HL-60/S4 treated with phorbol 12-myristate 13-acetate at 8.2 ng/mL for 4 days and 3 days (cell line): ENCODE data around the gene NOL4L.

Experiments
- in situ Hi-C: fragments of 300-500 bp; cut with MboI; formaldehyde crosslinking; loops from 2 replicates; pipeline ENCODE4 v1.15.0; 2022; ENCODE audit warnings: low sequenced_read_pairs

NOL4L gene

GRCh38 chr20:32488066-32488838 lies 96.9 kb downstream of the NOL4L start:
- in situ Hi-C loops: no loop called here

DNA sequence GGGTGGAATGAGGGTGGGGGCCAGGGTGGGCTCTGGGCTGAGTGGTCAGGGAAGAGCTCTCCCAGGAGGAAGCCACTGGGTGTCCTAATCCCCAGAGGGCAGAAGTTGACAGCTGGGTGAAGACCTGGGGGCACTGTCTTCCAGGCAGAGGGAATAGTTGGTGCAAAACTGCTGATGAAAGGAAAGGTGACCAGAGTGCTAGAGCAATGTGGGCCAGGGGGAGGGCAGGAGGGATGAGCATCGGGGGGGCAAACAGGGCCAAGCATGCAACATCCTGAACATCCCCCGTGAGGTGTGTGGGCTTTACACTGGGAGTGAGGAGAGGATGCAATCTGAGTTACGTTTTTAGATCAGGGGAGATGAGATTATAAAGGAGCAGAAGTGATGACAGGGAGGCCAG lies 97.8 kb downstream of the NOL4L start:
- in situ Hi-C loops: no loop called here

DNA sequence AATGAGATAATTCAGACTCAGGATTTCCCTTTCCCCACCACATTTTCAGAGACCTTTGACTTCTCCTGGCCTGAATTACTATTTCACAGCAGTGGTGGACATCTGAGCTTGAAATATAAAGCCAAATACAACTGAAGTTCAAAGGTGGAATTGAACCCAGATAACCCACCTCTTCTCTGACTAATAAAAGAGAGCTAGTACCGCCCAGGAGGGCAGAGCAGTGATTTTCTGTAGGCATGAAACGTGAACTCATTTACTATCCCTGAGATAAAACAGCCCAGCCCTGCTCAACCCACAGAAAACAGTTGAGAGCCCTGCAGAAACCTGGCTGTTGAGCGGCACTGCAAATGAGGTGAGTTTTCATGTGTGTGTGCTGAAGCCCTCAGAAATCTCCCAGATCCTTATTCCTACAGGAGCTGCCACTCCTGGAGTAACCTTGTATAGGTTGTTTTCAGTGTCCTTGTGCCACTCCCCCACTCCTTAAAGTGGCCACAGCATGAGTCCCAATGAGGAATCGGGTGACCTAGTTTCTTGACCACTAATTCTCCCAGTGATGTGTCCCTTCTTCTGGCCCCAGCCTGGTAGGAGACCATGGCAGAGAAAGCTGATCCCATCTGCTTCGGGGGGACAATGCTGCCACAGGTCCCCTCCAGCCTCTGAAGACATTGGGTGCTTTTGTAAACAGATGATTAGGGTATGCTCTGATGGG lies 99.2 kb downstream of the NOL4L start:
- in situ Hi-C loops: no loop called here

- in situ Hi-C loops: no loop called here
These were observed 100.0 kb downstream of the NOL4L start for GRCh38 chr20:32484958-32485769.

DNA sequence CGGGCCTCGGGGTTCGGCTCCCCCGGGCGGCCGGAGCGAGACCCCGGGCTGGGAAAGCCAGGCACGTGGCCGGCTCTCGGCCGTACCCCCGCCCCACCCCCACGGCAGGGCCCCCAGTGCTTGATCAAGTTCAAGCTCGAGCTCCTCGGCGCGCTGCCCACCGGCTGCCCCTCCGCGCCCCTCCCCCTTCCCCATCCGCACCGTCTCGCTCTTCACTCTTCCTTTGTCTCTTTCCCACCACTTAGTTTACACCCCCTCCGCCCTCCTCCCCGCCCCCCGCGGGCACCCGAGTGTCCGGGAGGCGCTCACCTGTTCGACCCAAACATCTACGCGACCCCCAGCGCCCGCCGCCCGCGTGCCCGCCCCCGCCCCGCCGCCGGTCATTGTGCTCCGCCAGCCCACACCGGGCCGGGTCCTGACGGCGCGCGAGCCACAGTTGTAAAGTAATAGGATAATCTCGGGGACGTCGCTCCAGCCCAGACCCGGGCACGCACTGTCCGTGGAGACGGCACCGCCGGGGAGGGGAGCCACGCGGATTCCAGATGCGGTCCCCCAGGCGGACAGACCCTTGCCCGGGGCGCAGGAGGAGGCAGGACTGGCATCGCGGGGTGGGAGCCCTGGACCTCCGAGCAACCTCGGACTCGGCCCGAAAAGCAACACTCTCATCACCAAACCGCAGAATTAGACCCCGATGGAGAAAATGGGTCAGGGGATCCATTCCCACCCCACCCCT lies 100.7 kb downstream of the NOL4L start:
- in situ Hi-C loops: no loop called here

DNA sequence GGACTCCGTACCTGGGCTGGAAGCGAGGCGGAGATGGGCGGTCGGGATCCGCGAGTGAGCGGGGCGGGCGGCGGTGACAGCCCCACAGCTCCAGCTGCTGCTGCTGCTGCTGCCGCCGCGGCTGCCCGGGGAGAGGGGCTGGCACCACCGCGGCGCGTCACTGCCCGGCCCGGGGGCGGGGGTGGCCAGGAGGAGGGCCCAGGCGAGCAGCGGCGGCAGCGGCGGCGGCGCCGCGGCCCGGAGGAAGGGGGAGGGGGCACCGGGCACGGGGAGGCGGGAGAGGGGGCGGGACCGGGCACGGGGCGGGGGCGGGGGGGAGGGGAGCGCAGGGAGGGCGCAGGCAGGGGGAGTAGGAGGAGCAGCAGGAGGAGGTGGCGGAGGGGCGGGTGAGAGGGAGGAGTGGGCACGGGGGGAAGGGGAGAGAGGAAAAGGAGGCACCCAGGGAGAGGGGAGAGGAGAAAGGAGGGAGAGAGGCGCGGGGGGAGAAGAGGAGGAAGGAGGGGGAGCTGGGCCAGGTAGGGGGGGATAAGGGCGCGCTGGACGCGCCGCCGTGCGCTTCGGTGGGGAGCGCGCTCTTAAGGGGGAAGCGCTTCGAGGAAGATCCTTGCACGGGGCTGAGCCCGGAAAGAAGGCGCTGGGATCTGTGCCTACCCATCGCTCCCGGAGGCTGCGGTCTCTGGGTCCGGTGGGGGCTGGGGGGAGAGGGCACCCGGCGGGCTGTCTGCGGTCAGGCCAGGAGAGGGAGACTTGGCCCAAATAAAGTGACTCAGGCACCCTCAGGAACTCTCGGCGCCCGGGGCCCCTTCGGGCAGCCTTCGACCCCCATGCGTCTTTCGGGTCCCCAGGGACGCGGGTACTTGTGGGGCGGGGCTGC lies 101.5 kb downstream of the NOL4L start:
- in situ Hi-C loops: no loop called here

DNA sequence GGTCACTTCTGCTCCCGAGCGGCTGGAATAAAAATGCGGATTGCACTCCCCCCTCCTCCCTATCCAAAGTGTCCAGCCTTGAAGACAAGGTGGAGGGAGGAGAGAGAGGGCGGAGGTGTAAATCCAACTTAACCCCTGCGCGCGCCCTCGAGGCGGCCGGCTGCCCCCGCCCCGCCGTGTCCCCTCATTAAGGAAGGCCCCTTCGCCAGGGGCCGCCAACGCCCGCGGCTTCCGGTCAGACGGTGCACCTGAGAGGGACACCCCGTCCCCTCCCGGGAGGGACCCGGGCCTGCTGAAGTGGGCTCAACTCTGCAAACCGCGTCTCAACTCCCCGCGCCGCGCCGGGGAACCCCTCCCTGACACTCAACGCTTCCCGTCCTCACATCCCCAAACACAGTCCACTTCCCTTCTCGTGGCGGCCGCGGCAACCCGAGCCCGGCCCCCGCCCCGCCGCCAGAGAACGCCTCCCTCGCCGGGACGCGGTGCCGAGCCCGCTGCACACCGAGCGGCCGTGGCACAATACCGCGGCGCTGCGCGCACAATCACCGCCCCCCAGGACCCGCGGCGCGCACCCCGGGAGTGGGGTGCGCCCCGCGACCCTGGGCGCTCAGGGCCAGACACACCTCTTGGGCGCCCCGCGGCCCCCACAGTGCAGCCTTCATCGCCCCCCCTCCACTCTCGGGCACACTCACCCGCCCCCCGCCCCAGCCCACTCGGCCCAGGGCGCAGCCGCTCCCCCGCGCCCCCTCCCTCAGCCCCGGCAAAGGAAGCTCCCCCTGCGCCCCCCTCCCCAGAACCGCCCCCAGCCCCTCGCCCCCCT lies 102.5 kb downstream of the NOL4L start:
- in situ Hi-C loops: no loop called here

DNA sequence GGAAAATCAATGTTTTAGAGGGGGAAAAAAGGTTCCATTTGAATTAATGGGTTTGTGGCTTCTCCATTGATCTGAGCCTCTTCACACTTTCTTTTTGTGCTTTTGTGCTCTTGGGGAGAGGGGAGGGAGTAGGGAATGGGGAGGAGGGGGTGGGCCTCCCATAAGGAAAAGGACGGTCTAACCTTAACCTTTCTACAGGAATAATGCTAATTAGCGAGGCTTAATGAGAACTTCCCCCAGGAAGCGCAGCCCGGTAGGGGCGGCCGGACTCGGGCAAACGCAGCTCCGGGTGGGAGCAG lies 103.0 kb downstream of the NOL4L start:
- in situ Hi-C loops: no loop called here

DNA sequence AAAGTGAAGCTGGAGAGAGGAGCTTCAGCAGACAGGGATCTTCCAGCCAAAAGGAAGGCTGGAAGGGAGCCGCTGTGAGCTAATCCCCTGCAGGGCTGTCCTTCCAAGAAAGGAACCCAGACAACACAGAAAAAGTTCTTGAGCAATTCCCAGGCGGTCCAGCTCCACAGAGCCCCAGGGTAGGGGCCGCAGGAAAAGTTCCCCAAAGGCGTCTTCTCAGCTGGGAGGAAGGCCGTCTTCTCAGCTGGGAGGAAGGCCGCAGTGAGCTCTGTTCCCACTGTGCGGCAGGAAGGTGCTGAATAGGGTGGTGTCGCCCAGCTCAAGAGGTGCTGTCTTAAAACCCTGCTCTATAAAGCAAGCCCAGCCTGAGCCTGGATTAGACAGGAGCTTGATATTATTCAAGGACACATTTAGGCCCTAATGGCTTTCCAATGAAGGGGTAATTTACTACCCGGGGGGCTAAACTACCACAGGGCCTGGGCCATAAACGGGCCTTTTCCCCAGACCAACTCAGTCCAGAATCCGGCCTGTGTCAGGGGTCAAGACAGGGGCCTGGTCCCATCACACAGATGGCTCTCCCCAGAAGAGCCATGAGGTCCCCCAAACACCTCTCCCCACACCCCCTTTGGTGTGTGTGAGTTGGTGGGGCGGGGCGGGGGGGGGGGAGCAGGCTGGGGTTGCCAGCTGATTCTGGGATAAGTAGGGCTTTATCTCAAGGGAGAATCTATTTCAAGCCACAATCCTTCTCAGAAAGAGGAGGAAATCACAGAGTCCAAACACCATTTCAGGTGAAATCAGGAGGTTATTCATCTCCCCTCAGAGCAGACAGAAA lies 103.6 kb downstream of the NOL4L start:
- in situ Hi-C loops: no loop called here

DNA sequence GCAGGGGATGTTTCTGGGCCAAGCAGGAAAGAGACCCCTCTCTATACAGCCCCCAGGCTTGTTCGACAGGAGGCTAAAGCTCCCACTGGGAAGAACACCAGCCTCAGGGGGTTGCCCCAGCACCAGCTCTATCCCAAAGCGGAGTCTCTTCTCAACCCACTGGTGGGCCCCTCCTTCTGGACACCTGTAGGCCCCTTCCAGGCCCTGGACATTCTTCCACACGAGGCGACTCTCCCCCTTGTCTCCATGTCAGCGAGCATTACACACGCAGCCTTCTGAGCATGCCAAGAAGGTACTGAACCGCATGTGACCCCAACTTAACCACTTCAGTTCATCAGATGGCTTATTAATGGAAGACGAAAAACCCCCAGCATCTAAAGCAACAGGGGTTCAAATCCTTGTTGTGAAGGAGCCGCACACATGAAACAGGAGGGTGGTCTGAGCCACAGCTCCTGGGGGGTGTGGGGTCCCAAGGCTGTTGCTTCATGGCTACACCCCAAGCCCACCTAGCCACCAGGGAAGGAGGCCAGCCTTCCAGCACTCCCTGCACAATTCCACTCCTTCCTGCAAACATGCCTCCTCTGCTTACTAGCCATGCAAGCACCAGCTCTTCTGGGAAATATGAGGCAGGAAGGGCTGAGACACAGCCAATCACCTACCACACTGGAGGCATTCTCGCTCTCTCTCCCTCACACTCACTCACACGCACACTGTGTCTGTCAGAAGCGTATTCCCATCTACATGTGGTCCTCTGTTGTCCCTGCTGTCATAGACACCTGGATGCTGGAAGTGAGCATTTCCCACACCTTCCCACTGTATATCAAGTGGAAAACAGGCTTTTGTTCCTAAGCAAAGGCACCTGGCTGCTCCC lies 104.5 kb downstream of the NOL4L start:
- in situ Hi-C loops: no loop called here

DNA sequence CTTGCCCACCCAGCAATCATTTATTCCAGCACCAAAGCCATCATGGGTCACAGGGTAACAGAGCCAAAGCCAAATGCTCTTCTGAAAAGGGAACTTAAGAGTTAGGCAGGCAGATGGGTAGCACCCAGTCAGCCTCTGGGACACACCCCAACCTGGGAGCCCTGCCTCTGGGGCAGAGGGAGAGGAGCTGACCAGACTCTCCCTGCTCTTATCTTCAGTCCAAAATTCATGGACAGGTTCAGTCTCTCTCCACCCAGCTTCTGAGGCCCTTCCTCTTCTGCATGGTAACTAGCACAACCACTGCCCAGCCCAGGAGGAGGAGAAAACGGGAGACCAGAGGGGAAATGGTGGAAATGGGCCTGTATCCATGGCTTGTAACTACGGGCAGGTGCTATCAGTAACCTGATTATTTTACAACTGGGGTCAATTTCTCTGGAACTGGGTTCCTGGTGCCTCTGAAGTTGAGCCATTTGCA lies 105.4 kb downstream of the NOL4L start:
- in situ Hi-C loops: no loop called here

DNA sequence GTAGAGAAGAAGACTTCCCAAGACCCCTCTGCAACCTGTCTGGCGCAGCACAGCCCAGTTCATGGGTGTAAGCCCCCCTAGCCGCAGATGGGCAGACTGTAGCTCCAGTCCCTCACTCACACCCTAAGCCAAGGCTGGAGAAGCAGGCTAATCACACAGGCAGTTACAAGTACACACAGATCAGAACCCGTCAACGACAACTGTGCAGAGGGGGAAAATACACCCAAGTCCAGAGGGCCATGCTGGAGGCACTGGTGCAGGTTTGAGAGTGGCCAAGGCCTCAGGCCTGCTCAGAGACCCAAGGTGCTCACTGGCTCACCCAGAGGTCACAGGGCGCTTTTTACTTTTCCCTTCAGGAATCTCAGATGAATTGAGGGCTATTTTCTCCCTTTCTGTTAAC lies 106.1 kb downstream of the NOL4L start:
- in situ Hi-C loops: no loop called here

GRCh38 chr20:32478576-32478975 lies 106.6 kb downstream of the NOL4L start:
- in situ Hi-C loops: no loop called here

GRCh38 chr20:32477594-32478512 lies 107.3 kb downstream of the NOL4L start:
- in situ Hi-C loops: no loop called here

DNA sequence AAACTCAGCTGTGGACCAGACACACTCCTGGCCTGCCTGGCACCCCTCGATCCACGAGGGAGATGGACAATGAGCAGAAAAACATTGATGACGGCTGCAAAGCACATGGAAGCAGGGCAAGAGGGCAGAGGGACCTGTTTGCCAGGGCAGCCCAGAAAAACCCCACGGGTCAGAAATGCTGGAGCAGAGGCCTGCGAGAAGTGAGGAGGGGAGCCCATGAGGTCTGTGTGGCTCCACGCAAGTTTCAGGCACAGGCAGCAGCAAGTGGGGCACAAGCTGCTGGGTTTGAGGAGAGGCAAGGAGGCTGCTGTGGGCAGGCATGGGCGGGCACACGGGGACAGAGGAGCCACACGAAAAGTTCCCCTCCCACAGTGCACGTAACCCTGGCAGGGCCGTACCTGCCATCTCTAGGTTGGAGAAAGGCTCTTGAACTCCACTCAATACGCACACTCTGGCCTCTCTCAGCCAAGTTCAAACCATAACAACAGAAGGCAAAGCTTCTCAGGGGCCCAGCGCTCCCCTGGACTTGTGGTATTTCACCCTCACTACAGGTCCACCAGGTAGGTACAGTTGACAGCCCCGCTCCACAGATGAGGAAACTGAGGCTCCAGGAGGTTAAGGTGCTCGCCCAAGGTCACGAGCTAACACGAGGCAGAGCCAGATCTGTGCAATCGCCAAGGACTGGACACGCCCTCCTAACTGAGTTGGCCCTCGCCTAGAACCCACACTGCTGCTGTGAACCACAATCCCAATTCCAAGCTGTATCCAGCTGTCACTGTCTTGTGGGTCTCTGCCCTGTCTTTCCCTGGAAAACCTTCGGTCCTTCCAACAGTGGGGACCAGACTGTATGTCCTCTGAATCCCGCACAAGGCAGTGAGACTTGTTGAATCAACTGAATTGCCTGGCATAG lies 108.2 kb downstream of the NOL4L start:
- in situ Hi-C loops: no loop called here
